Ishikawa (cell line): ENCODE data around the gene PTH2R.

Experiments used
- CEBPB ChIP-seq: IDR thresholded peaks from 2 replicates; pipeline ENCODE4 v1.6.1; 2012
- EP300 ChIP-seq: IDR thresholded peaks from 2 replicates; pipeline ENCODE4 v1.6.1; 2012; ENCODE audit warnings: borderline replicate concordance
- FOXM1 ChIP-seq: IDR thresholded peaks from 2 replicates; pipeline ENCODE4 v1.6.1; 2012; ENCODE audit warnings: low read depth, borderline replicate concordance
- MAX ChIP-seq: IDR thresholded peaks from 2 replicates; pipeline ENCODE4 v1.6.1; 2012
- RAD21 ChIP-seq: IDR thresholded peaks from 2 replicates; pipeline ENCODE4 v1.6.1; 2012; ENCODE audit warnings: low read depth
- TAF1 ChIP-seq: IDR thresholded peaks from 2 replicates; pipeline ENCODE4 v1.6.1; 2012; ENCODE audit warnings: low read depth, mild to moderate bottlenecking
- ZBTB7A ChIP-seq: IDR thresholded peaks from 2 replicates; pipeline ENCODE4 v1.6.1; 2012; ENCODE audit warnings: low read depth
- TF ChIP-seq, protein P1 (sequence below): IDR thresholded peaks from 2 replicates; pipeline ENCODE4 v1.6.1; 2012

DNA sequence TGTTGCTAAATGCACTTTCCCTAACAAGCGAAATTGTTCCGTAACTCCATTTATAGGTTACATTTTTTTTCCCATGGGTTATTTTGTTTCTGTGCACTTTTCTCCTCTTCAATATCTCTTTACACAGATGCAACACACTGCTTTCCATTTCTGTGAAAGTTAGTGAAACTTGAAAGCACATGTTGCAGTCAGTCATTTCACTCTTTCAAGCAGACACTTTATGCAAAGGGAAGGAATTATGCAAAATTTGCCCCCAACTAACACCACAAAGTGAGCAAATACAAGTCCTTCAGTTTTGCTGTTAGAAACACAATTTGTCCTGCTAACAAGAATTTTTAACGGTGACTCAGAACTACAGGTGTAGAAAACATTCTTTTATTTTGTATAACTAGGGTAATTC lies 124.8 kb downstream of the PTH2R start:
- TF ChIP-seq CEBPB (no peak), EP300 (no peak), TAF1 (no peak), ZBTB7A (no peak), FOXM1 (no peak), RAD21 (no peak), MAX (no peak)
- TF ChIP-seq, protein P1, sequence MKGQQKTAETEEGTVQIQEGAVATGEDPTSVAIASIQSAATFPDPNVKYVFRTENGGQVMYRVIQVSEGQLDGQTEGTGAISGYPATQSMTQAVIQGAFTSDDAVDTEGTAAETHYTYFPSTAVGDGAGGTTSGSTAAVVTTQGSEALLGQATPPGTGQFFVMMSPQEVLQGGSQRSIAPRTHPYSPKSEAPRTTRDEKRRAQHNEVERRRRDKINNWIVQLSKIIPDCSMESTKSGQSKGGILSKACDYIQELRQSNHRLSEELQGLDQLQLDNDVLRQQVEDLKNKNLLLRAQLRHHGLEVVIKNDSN, result no peak
